Mammary epithelial cell (primary cell): ENCODE data around the gene NUP107.

Experiments
- CTCF ChIP-seq, 2 donors: IDR thresholded peaks in 1 of 2; conservative IDR thresholded peaks in 1 of 2; 2 replicates each; pipeline ENCODE4 v1.5.1; 2011 to 2012; ENCODE audit warnings: inconsistent platforms in 2 of 2, low read length in 2 of 2, mild to moderate bottlenecking in 2 of 2, control low read depth in 1 of 2, low read depth in 1 of 2; ENCODE audit not compliant: insufficient read depth in 1 of 2; ENCODE audit errors: extremely low read depth in 1 of 2
- EZH2 ChIP-seq: IDR thresholded peaks from 2 replicates; pipeline ENCODE4 v1.6.1; 2012; ENCODE audit warnings: low read length, inconsistent platforms, borderline replicate concordance

- TF ChIP-seq CTCF (conservative IDR thresholded peaks at IDR 0.05 in 1 of 2, IDR thresholded peaks at IDR 0.05 in 1 of 2; ENCODE audit: extremely low read depth in 1 of 2, insufficient read depth in 1 of 2, low read depth in 1 of 2, low read length in 2 of 2) (no peak), EZH2 (no peak)
Observed at GRCh38 chr12:68674376-68674775, 12.4 kb upstream of the NUP107 start.
